ENCODE measurements around the gene LIPA.
"Not testable (repeated sequence)": the region's sequence is repeated elsewhere in the genome, so short reads cannot be mapped to it uniquely, and the experiment has no call there.

The LIPA gene

DNA sequence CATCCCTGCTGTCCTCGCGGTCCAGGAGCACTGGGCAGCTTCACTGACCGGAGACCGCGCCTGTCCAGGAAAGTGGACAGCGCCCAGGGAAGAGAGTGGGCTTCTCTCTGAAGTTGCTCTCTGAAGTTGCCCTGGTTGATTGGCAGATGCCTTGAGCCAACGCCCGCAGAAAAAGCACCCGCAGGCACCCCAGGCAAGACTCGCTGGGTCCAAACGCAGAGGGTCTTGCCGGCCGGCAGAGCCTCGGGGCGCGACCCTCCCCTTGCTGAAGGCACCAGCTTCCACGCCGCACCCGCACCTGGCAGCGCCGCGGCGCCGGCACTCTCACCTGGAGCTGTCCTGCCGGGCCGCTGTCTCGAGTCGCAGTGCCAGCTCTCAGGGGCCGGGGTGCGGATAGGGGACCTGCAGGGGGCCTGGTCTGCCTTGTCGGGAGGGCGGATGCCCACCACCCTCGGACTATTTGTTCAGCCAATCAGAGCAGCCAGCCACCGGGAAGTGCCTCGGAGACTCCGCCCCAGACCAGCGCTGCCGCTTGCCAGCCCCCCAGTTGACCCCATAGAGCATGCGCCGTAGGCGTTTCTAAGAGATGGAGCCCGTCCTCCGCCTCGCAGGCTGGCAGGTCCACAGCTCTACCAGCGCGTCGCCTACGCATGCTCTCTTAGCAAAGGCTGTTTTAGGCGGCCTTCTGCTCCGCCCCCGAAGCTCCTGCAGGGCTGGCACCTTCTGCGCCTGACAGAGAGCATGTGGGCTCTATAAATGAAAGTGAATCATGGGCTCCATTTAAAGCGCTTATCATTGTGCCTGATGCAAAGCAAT, at the start of gene LIPA:
LIPA (minus strand) TSS at position 367 of the 816 bp plus-strand sequence. CDS start 4,127 bp downstream, outside the sequence.
- DNase-seq = peak; percentile 98

- DNase-seq = peak; percentile 32
Observed at GRCh38 chr10:89301232-89301631, 49.7 kb upstream of the LIPA start.

- DNase-seq = no peak
Observed at GRCh38 chr10:89299031-89299430, 47.5 kb upstream of the LIPA start.

- DNase-seq = no peak
Observed at GRCh38 chr10:89297791-89298190, 46.2 kb upstream of the LIPA start.

DNA sequence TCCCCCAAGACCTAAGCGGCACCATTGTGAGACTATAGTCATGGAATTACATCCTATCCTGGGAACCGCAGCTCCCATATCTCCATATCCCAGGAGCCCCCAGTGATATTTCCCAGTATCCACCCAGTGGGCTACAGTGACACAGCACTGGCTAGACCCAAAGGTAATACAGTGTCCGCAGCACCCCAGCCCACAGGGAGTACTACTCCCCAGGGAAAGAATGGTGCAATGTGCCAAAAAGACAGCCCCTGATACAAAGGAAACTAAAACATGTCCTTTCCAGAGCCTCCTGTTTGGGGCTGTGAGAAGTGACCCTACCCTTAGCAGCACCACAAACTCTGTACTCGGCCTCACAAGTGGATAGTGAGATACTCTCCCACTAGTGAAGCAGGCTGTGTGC, 45.8 kb upstream of the LIPA start:
- no peak for DNase-seq

- no peak for DNase-seq
Observed at GRCh38 chr10:89296220-89296648, 44.7 kb upstream of the LIPA start.

- no peak for DNase-seq
Observed at GRCh38 chr10:89295597-89295996, 44.0 kb upstream of the LIPA start.

DNA sequence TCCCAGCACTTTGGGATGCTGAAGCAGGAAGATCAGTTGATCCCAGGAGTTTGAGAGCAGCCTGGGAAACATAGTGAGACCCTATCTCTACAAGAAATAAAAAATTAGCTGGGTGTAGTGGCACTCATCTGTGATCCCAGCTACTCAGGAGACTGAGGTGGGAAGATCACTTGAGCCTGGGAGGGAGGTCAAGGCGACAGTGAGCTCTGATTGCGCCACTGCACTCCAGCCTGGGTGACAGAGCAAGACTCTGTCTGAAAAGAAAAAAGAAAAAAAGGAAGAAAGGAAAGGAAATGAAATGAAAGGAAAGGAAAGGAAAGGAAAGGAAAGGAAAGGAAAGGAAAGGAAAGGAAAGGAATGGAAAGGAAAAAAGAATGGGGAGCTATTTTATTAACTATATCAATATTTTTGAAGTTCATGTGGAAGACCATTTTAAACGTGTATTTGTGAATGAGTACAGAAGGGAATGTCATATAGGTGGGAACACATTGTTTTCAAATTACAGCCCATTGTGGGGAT, 43.2 kb upstream of the LIPA start:
- no peak for DNase-seq

DNA sequence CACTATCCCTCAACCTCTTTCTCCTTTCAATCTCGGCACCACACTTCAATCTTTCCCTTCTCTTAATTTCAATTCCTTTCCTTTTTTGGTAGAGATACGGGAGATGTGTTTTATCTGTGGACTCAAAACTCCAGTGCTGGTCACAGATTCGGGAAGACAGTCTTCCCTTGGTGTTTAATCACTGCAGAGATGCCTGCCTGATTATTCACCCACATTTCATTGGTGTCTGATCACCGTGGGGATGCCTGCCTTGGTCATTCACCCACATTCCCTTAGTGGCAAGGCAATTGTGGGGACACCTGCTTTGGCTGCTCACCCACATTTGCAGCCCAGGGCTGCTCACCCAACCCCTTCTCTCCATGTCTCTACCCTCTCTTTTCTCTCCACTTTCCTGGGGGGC, 33.7 kb upstream of the LIPA start:
- DNase-seq = not testable (repeated sequence)

- DNase-seq = not testable (repeated sequence)
Observed at GRCh38 chr10:89284711-89285110, 33.1 kb upstream of the LIPA start.

GRCh38 chr10:89283936-89284475, 32.4 kb upstream of the LIPA start:
- DNase-seq = peak; percentile 81

- DNase-seq = peak; percentile 46
Observed at GRCh38 chr10:89283025-89283935, 31.7 kb upstream of the LIPA start.

DNA sequence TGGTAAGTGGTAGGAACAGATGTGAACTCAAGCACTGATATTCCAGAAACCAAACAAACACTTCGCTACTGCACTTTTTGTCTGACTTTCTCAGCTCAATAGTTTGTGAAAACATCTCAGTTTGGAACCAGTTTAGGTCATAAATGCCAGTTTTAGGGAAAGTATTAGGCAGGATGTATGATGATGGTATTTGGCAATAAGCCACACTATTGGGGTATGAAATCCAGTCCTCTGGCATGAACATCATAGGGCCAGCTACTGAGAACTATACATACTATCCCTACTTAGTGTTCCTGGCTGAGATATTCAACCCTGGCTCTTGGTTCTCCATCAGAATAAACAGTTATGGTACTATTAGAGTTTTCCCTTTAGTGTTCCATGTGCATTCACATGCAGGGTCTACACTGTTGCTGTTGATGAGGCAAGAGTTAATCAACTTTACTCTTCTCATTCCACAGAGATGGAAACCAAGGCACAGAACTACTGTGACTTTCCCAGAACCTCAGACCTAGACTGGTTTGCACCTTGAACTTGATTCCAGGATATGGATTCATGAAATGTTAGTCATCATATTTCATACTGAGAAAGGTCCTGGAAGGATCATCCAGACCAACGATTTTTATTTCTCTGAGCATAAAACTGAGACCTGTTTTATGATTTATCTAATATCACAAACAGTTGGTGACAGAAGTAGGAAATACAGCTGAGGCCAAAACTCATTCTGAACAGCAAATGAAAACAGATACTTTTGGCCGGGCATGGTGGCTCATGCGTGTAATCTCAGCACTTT, 30.2 kb upstream of the LIPA start:
- no peak for DNase-seq

DNA sequence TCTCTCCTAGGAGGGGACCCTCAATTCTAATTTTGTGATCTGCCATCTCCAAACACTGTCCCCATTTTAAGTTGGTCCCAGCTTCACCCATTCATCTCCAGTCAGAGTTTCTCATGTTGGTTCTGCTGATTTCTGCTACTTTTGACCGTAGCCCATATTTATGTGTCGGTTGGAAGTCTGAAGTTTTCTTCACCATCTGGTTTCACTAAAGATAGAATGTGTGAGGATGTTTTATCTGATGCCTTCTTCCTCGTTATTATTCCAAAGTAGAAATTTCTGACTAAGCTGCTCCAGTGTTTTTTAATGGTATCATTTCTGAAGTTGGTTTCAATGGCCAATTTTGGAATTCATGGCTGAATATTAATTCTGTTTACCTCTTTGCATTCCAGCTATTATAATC, 28.9 kb upstream of the LIPA start:
- no peak for DNase-seq

- peak; percentile 47 for DNase-seq
Observed at GRCh38 chr10:89279421-89279869, 27.9 kb upstream of the LIPA start.

GRCh38 chr10:89278900-89279392, 27.4 kb upstream of the LIPA start:
- DNase-seq = no peak

DNA sequence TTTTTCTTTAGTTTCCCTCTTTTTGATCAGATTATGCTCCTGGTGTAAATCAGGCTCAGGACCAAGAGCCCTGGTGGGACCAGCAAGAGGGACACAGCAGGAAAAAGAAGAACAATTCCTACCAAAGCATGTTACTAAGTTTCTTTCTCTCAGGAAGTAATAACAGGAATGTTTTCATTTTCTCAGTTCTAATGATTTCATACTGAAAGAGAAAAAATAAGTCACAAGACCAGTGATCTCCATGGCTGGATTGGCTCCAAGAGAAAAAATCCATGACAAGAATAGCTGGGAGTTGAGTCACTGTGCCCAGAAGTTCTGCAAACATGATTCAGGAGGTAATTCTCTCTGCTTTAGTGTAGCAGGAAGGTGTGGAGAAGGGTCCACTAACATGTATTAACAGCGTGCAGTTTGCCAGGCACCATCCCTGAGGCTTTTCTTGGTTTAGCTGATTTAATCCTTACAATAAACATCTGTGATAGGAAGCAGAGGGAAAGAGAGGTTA, 26.5 kb upstream of the LIPA start:
- peak; percentile 76 for DNase-seq

DNA sequence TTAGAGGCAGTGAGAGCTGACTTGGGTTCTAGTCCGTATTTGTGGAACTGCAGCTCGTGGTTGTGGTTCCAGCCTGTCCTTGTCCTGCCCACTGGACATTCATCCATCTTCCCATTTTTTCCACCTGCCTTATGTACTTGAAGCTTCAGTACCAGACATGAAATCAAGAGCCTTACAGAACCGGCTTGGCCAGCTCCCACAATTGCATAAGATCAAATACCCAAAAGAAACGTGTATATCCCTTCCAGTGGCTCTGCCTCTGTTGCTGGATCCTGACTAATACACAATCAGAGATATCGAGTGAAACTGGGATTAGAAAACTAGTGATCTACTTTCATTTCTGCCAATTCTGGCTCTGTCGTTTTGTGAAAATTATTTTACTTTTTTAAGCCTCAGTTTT, 23.8 kb upstream of the LIPA start:
- no peak for DNase-seq

DNA sequence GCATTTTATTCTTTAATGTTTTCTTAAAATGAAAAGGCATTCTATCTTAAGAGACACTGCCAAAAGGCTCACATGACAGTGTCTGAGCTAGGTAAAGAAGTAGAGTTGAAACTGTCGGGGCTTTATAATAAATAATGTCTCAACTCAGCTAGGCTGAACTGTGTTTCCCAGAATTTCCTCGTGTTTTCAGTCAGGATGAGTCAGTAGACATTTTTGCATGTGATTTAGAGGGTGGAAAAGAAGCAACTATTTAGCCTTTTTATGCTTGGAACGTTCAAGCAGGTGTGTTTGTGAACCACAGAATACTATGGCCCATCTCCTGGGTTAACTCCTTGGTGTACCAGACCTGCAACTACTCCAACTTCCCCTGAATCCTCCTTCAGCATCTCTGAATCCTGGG, 23.4 kb upstream of the LIPA start:
- DNase-seq = no peak

GRCh38 chr10:89273680-89274079, 22.1 kb upstream of the LIPA start:
- DNase-seq = no peak

GRCh38 chr10:89271532-89271931, 20.0 kb upstream of the LIPA start:
- DNase-seq = no peak

DNA sequence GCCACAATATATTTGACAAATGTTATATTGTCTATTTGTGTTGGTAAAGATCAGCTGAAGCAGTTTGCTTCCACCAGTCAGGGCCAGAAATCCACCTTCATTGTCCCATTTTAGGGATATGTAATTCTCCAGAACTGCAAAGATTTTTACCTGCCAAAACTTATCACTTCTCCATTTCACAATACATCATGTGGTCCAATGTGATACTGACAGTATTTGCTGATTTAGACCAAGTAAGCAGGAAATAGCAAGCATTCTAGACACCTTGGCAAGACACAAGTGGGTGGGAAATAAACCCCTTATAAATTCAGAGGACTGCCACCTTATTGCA, 18.5 kb upstream of the LIPA start:
- no peak for DNase-seq

Data from right hindlimb (tissue), 1 donor.